ENCODE measurements around the gene NFATC2IP.
"Not testable (repeated sequence)": the region's sequence is repeated elsewhere in the genome, so short reads cannot be mapped to it uniquely, and the experiment has no call there.

Gene NFATC2IP

GRCh38 chr16:28927815-28928214 lies 22.9 kb upstream of the NFATC2IP start:
- no peak for DNase-seq

GRCh38 chr16:28930203-28930602 lies 20.5 kb upstream of the NFATC2IP start:
- DNase-seq = no peak

DNA sequence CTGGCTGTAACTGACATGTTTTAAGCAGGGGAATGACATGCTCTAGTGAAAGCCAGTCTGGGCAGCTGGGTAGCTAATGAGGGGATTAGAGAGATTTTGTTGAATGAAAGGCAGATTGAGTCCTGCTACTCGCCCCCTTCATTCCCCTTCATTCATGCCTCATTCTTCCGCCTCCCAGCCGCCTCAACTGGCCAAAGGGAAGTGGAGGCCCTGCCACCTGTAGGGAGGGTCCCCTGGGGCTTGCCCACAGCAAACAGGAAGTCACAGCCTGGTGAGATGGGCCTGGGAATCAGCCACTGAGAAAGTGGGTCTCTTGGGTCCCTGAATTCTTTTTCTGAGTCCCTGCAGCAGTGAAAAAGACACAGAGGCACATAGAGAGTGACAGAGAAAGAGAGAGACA lies 20.1 kb upstream of the NFATC2IP start:
- no peak for DNase-seq

GRCh38 chr16:28931801-28932225 lies 18.9 kb upstream of the NFATC2IP start, which contains the start of gene CD19:
Gene CD19 (plus strand): TSS chr16:28931971. CDS start chr16:28932001, 30 bp downstream.
- DNase-seq = no peak

DNA sequence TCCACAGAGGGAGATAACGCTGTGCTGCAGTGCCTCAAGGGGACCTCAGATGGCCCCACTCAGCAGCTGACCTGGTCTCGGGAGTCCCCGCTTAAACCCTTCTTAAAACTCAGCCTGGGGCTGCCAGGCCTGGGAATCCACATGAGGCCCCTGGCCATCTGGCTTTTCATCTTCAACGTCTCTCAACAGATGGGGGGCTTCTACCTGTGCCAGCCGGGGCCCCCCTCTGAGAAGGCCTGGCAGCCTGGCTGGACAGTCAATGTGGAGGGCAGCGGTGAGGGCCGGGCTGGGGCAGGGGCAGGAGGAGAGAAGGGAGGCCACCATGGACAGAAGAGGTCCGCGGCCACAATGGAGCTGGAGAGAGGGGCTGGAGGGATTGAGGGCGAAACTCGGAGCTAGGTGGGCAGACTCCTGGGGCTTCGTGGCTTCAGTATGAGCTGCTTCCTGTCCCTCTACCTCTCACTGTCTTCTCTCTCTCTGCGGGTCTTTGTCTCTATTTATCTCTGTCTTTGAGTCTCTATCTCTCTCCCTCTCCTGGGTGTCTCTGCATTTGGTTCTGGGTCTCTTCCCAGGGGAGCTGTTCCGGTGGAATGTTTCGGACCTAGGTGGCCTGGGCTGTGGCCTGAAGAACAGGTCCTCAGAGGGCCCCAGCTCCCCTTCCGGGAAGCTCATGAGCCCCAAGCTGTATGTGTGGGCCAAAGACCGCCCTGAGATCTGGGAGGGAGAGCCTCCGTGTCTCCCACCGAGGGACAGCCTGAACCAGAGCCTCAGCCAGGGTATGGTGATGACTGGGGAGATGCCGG lies 18.2 kb upstream of the NFATC2IP start:
- DNase-seq = no peak

DNA sequence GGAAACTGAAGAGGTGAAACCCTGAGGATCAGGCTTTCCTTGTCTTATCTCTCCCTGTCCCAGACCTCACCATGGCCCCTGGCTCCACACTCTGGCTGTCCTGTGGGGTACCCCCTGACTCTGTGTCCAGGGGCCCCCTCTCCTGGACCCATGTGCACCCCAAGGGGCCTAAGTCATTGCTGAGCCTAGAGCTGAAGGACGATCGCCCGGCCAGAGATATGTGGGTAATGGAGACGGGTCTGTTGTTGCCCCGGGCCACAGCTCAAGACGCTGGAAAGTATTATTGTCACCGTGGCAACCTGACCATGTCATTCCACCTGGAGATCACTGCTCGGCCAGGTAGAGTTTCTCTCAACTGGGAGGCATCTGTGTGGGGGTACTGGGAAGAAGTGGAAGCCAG lies 17.6 kb upstream of the NFATC2IP start:
- no peak for DNase-seq

DNA sequence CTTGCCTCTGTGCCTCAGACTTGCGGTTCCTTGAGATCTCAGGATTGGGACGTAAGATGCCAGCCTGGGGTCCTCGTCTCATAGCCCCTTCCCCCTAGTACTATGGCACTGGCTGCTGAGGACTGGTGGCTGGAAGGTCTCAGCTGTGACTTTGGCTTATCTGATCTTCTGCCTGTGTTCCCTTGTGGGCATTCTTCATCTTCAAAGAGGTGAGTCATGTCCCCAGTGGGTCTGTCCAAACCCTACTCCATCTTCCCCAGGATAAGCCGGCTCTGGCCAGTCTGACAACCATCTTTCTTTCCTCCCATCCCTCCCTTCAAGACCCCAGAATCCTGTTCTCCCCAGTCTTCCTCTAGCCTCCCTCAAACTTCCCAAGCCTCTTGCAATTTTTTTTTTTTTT lies 15.4 kb upstream of the NFATC2IP start:
- DNase-seq = no peak

DNA sequence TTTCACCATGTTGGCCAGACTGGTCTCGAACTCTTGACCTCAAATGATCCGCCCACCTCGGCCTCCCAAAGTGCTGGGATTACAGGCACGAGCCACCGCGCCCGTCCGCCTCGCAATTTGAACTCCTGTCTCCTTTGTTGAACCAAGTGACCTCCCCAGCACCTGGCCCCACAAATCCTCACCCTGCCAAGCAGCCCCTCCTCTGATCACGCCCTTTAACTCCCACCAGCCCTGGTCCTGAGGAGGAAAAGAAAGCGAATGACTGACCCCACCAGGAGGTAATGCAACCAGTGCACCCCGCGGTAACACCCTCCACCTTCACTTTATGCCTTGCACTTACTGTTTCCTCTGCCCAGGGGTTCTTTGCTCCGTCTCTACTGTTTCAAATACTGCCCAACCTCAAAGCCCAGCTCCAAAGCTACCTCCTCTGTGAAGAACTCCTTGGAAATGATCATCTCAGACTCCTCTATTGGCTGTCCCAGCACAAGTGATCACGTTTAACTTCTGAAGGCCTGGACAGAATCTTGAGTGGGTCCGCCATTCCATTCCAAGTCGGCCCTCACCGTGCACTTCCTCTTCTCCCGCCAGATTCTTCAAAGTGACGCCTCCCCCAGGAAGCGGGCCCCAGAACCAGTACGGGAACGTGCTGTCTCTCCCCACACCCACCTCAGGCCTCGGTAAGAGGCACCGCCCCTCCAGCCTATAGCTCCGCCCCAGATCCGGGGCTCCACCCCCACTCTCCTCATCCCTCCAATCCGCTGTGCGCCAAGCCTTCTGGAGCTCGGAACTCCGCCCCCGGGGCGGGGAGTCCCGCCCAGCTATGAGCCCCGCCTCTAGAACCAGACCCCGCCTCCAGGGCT lies 14.6 kb upstream of the NFATC2IP start:
- peak; percentile 95 for DNase-seq

DNA sequence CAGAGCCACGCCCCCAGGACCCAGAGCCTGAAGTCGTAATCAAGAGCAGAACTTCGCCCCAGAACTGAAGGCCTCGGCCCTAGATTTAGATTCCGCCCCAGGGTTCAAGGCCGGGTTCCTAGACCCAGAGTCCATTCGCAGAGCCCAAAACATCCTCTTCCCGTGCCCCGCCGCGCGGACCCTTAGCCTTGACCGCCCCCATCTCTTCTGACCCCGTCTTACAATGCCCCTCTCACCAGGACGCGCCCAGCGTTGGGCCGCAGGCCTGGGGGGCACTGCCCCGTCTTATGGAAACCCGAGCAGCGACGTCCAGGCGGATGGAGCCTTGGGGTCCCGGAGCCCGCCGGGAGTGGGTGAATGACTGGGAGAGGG lies 14.0 kb upstream of the NFATC2IP start:
- no peak for DNase-seq

DNA sequence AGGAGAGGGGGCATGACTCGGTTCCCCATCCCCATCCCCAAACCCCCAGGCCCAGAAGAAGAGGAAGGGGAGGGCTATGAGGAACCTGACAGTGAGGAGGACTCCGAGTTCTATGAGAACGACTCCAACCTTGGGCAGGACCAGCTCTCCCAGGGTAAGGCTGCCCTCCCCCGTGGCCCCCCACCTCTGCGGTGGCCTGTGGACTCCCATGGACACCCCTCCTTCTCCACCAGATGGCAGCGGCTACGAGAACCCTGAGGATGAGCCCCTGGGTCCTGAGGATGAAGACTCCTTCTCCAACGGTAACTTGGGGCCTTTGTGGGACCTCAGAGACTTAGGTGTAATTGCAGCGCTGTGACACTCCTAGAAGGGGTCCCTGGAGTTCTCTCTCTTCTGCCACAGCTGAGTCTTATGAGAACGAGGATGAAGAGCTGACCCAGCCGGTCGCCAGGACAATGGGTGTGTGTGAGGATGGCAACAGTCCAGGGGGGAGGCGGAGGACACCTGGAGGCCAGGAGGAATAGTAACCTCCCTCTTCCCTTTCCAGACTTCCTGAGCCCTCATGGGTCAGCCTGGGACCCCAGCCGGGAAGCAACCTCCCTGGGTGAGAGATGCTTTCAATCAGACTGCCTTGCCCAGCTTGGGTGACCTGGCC lies 13.4 kb upstream of the NFATC2IP start:
- no peak for DNase-seq

- DNase-seq = no peak
Measured at GRCh38 chr16:28938721-28939120, 12.0 kb upstream of the NFATC2IP start.

GRCh38 chr16:28939825-28940224 lies 10.9 kb upstream of the NFATC2IP start:
- not testable (repeated sequence) for DNase-seq

DNA sequence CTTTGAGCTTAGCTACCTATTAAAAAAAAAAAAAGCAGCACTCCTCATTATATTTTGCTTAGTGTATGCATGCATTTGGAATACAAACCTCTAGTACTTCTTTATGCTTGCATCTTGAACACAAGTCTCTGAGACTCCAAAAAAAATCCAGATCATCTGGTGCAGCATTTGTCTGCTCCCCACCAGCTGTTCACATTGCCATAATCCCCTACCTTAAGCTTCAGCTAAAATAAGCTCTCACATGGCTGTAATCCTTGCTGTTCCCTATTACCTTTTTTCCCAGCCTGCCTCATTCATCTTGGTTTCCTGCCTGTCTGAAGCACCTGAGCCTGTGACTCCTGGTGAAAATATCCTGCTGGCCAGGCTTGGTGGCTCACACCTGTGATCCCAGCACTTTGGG lies 7.5 kb upstream of the NFATC2IP start:
- no peak for DNase-seq

DNA sequence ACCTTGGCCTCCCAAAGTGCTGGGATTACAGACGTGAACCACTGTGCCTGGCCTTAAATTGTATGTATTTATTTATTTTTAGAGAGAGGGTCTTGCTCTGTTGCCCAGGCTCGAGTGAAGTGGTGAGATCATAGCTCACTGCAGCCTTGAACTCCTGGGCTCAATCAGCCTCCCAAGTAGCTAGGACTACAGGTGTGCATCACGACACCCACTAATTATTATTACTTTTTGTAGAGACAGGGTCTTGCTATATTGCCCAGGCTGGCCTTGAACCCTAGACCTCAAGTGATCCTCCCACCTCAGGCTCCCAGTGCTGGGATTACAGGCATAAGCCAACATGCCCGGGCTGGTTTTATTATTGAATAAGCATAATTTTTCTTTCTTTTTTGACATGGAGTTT lies 4.1 kb upstream of the NFATC2IP start:
- no peak for DNase-seq

DNA sequence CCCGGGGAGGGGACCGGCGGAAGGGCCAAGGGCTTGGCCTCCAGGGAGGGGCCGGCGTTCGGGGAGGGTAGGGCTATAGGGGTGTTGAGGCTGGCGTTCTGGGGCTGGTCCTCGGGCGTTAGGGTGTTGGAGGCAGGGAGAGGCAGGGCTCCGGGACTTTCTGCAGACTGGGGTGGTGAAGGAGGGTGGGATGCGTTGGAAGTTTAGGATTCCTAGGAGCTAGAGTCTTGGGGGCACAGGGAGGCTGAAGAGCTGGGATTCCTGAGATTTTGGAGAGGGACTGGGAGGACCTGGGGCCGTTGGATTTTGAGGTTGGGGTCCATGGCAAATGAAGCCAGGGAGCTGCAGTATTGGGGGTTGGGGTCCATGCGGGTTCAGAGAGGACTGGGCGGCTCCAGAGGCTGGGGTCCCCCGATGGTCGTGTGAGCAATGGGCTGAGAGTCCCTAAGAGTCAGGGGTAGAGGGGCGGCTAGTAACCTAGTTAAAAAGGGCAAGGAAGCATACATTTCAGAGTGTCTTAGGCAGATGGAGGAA lies 740 bp downstream of the NFATC2IP start:
- peak; percentile 59 for DNase-seq

DNA sequence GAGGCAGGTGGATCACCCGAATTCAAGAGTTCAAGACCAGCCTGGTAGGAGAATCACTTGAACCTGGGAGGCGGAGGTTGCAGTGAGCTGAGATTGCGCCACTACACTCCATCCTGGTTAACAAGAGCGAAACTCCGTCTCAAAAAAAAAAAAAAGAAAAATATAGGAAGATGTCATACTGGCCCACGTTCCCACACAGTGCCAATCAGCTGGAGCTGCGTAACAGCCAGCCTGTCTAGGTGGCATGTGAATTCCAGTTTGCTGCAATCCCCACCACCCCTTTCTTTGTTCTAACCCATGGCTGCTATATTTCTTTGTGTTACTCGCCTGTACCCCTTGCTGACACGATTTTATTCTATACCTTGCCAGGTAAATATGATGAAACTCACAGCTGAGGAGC lies 7.5 kb downstream of the NFATC2IP start:
- no peak for DNase-seq

DNA sequence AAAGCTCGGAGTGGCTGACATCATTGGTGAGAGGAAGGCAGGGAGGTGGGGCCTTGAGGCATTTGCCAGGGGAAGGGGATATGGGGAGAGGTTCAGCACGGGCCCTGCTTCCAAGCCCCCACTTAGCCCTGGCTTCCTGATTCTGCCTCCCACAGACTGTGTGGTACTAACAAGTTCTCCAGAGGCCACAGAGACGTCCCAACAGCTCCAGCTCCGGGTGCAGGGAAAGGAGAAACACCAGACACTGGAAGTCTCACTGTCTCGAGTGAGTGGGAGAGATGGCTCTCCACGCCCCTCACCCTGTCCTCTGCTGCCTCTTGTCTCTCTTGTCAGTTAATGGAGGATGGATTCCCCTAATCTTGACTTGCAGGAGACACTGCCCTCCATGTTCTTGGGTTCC lies 8.1 kb downstream of the NFATC2IP start:
- DNase-seq = no peak

GRCh38 chr16:28964072-28964471 lies 13.3 kb downstream of the NFATC2IP start:
- DNase-seq = no peak

- no peak for DNase-seq
Measured at GRCh38 chr16:28964496-28964895, 13.8 kb downstream of the NFATC2IP start.

GRCh38 chr16:28967156-28967555 lies 16.4 kb downstream of the NFATC2IP start:
- DNase-seq = no peak

GRCh38 chr16:28969696-28970095 lies 19.0 kb downstream of the NFATC2IP start:
- DNase-seq = not testable (repeated sequence)

DNA sequence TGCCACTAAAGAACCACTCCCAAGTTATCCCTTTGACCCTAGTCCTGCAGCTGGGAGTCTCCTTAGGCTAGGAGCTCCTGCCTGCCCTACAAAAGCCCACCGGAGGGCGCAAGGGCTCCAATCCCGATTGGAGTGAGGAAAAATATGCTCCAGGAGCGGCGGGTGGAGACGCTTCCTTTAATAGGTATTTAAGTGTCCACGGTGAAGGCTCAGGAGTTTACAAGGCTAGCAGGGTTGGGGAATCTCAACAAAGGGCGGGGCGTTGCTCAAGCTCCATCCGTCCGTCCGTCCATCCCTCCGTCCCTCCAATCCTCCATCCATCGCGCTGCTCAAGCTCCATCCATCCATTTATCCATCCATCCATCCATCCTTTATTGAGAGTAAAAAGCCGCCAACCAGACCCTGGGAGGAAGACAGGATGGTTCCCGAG lies 23.3 kb downstream of the NFATC2IP start:
- peak; percentile 62 for DNase-seq
